HG02571 (cell line): ENCODE measurements around the gene C19orf25.
"Not testable (repeated sequence)": the region's sequence is repeated elsewhere in the genome, so short reads cannot be mapped to it uniquely, and the experiment has no call there.

Experiments used
- ATAC-seq: cut with Tn5 transposase; IDR thresholded peaks from one replicate; pipeline ENCODE4 v1.9.1; 2021; ENCODE audit warnings: mild to moderate bottlenecking, moderate library complexity; ENCODE audit not compliant: unreplicated experiment

The C19orf25 gene

GRCh38 chr19:1481893-1482360 lies 2.9 kb upstream of the C19orf25 start:
- ATAC-seq: no peak

GRCh38 chr19:1481224-1481892 lies 2.3 kb upstream of the C19orf25 start:
- no peak for ATAC-seq

- not testable (repeated sequence) for ATAC-seq
Observed at GRCh38 chr19:1477056-1477455, 2.0 kb downstream of the C19orf25 start.

- no peak for ATAC-seq
Observed at GRCh38 chr19:1475751-1476437, 3.1 kb downstream of the C19orf25 start.

- ATAC-seq: no peak
Observed at GRCh38 chr19:1474765-1475351, 4.2 kb downstream of the C19orf25 start.

GRCh38 chr19:1474011-1474764 lies 4.8 kb downstream of the C19orf25 start:
- ATAC-seq: no peak

GRCh38 chr19:1473085-1473851 lies 5.7 kb downstream of the C19orf25 start:
- ATAC-seq: no peak

- no peak for ATAC-seq
Observed at GRCh38 chr19:1472231-1473084, 6.6 kb downstream of the C19orf25 start.

GRCh38 chr19:1471515-1472160 lies 7.4 kb downstream of the C19orf25 start:
- no peak for ATAC-seq

GRCh38 chr19:1471010-1471514 lies 8.0 kb downstream of the C19orf25 start:
- ATAC-seq: no peak

- no peak for ATAC-seq
Observed at GRCh38 chr19:1470305-1471009, 8.6 kb downstream of the C19orf25 start.

GRCh38 chr19:1470055-1470304 lies 9.0 kb downstream of the C19orf25 start:
- ATAC-seq: no peak

GRCh38 chr19:1469255-1470054 lies 9.6 kb downstream of the C19orf25 start:
- no peak for ATAC-seq

GRCh38 chr19:1468821-1469254 lies 10.2 kb downstream of the C19orf25 start:
- no peak for ATAC-seq

- ATAC-seq: no peak
Observed at GRCh38 chr19:1468274-1468820, 10.7 kb downstream of the C19orf25 start.

- no peak for ATAC-seq
Observed at GRCh38 chr19:1467490-1468273, 11.3 kb downstream of the C19orf25 start.

GRCh38 chr19:1467215-1467489 lies 11.9 kb downstream of the C19orf25 start:
- no peak for ATAC-seq
